Activated naive CD4-positive, alpha-beta T cell treated with anti-CD3 and anti-CD28 coated beads, Interleukin-2, amount 10 ng/mL, durations not matched to agents 7 days and 5 days (primary cell): ENCODE measurements around the gene TCF12.
"Not testable (repeated sequence)": the region's sequence is repeated elsewhere in the genome, so short reads cannot be mapped to it uniquely, and the experiment has no call there.

Source experiments
- CTCF ChIA-PET: fragments of 350-600 bp; sonication (Branson Sonifier 250); formaldehyde crosslinking; loops from one replicate; lab custom pipeline; 2021; ENCODE audit warnings: antibody characterized with exemption; lab: Charles Lee
- DNase-seq: peaks from one replicate; pipeline ENCODE4 v3.0.0-alpha.2; 2020
- H3K27ac Mint-ChIP-seq: one replicate; pipeline ENCODE4 v1.8.0; 2021; ENCODE audit warnings: mild to moderate bottlenecking, moderate library complexity, mixed read lengths
- H3K27me3 Mint-ChIP-seq: one replicate; pipeline ENCODE4 v1.8.0; 2021; ENCODE audit warnings: mild to moderate bottlenecking, mixed read lengths
- H3K36me3 Mint-ChIP-seq: one replicate; pipeline ENCODE4 v1.8.0; 2021; ENCODE audit warnings: mixed read lengths
- H3K4me1 Mint-ChIP-seq: one replicate; pipeline ENCODE4 v1.8.0; 2021; ENCODE audit warnings: mixed read lengths
- H3K4me3 Mint-ChIP-seq: one replicate; pipeline ENCODE4 v1.8.0; 2021; ENCODE audit warnings: mild to moderate bottlenecking, moderate library complexity, mixed read lengths
- H3K9me3 Mint-ChIP-seq: one replicate; pipeline ENCODE4 v1.8.0; 2021; ENCODE audit warnings: mixed read lengths

Gene TCF12

DNA sequence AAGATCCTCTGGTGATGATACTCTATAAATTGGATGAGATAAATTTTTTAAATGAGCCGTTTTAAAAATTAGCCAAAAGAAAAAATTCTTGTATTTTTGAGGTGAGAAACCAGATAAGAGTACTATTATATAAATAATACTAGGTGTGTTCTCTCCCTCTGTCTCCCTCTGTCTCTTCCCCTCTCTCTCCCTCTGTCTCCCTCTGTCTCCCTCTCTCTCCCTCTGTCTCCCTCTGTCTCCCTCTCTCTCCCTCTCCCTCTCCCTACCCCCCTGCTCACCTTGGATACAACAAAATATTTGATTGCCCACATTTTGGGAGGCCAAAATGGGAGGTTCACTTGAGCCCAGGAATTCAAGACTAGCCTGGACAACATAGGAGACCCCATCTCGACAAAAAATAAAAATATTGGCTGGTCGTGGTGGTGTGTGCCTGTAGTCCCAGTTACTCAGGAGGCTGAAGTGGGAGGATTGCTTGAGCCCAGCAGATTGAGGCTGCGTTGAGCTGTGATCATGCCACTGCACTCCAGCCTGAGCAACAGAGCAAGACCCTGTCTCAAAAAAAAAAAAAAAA, 168.5 kb downstream of the TCF12 start:
- Mint-ChIP-seq H3K4me3 (no peak overlapping the region), H3K27me3 (no peaks in the 10 kb centered on the region), H3K27ac (no peak overlapping the region), H3K9me3 (no peaks in the 10 kb centered on the region), H3K4me1 (peaks cover 2% of the 10 kb centered on the region), H3K36me3 (no peaks in the 10 kb centered on the region)
- CTCF ChIA-PET: no interaction called here
- DNase-seq: no peak

DNA sequence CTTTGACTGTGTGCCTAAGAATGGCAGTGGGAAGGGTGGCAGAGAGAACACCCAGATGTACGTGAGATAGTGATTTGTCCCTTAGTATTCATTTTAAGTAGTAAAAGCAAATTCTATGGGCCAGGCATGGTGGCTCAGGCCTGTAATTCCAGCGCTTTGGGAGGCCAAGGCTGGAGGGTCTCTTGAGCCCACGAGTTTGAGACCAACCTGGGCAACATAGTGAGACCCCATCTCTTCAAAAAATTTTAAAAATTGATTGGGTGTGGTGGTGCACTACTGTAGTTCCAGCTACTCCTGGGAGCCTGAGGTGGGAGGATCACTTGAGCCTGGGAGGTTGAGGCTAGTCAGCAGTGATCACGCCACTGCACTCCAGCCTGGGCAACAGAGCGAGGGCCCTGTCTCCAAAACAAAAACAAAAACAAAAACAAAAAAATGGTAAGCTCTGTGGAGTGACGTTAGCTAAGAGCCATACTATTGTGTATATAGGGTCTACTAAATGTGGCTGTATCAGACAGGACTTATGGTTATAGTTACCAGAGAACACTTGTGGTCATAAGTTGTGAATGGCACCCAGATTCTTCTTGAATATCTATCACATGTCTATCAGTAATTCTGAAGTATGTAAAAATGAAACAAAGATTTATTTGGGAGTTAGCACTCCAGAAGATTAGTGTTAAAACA, 171.5 kb downstream of the TCF12 start:
- Mint-ChIP-seq H3K36me3 (peaks cover 13% of the 10 kb centered on the region), H3K27ac (no peak overlapping the region), H3K4me1 (peaks cover 9% of the 10 kb centered on the region), H3K27me3 (no peaks in the 10 kb centered on the region), H3K4me3 (no peak overlapping the region), H3K9me3 (no peaks in the 10 kb centered on the region)
- no peak for DNase-seq
- CTCF ChIA-PET: no interaction called here

GRCh38 chr15:57090496-57090859, 172.0 kb downstream of the TCF12 start:
- DNase-seq: no peak
- CTCF ChIA-PET: no interaction called here
- Mint-ChIP-seq H3K9me3 (no peaks in the 10 kb centered on the region), H3K4me3 (no peak overlapping the region), H3K4me1 (peaks cover 9% of the 10 kb centered on the region), H3K36me3 (peaks cover 15% of the 10 kb centered on the region), H3K27me3 (no peaks in the 10 kb centered on the region), H3K27ac (no peak overlapping the region)

DNA sequence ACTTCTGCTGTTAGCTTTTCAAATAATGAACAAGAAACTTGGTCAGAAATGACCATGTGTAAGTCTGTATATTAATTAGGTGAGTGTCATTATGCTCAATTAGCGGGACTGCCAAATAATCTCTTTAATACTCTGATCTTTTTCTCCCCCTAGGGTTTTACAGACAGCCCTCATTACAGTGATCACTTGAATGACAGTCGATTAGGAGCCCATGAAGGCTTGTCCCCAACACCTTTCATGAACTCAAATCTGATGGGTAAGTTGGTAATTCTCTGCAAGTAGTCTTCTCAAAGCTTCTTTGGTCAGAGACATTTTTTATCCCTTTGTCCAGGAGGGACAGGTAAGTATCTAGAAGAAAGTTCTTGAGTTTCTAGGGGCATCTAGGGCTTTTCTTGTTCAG, 173.2 kb downstream of the TCF12 start:
- Mint-ChIP-seq H3K4me1 (peaks cover 9% of the 10 kb centered on the region), H3K4me3 (no peak overlapping the region), H3K27me3 (no peaks in the 10 kb centered on the region), H3K36me3 (peaks cover 18% of the 10 kb centered on the region), H3K9me3 (no peaks in the 10 kb centered on the region), H3K27ac (no peak overlapping the region)
- CTCF ChIA-PET: interaction anchor here (1.5 kb wide), 1 partner anchor 14 kb away, joined by 3 read pairs; no protein-coding TSS in a partner anchor
- DNase-seq: no peak

GRCh38 chr15:57092252-57092651, 173.8 kb downstream of the TCF12 start:
- Mint-ChIP-seq H3K27me3 (no peaks in the 10 kb centered on the region), H3K4me1 (peaks cover 9% of the 10 kb centered on the region), H3K36me3 (peaks cover 18% of the 10 kb centered on the region), H3K4me3 (no peak overlapping the region), H3K27ac (no peak overlapping the region), H3K9me3 (no peaks in the 10 kb centered on the region)
- CTCF ChIA-PET: interaction anchor here (1.5 kb wide), 1 partner anchor 13 kb away, joined by 3 read pairs; no protein-coding TSS in a partner anchor
- no peak for DNase-seq

DNA sequence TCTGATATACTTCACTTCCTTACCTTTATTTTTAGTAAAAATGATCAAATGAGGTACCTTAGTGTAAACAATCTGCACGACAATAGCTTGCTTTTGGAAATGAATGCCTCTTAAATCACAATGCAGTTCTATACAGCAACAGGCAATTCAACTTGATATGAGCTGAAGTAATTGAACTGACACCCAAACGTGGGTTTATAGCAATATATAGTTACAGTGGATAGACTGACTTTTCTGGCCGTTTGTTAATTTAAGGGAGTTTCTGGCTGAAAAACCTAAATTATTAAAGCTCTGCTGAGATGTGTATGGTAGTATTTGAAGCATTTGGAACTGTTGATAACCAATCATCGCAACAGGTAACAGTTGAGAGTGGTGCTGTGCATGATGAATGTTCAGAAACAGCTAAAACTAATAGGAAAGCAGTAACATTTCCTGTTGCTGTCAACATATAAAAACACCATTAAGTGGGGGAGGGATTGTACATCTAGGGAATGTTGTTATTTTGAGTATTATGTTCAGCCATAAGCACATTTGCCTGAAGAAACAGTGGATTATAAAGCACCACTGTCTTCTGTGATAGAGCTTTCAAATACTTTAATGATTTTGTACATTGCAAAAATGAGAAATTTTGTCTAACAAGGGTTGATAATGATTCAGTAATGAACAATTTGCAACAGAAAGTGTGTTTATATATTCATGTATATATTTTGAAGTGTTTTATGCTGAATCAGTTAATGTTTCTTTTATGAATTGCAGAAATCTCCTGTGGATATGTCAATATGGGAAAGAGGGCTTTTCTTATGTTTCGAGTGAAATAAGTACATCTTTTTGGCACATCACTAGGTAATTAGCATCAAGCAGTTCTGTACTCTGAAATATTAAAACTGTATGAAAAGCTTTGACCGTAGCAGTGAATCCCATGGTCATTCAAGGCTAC, 176.1 kb downstream of the TCF12 start:
- Mint-ChIP-seq H3K9me3 (no peaks in the 10 kb centered on the region), H3K4me3 (no peak overlapping the region), H3K36me3 (peaks cover 23% of the 10 kb centered on the region), H3K27ac (no peak overlapping the region), H3K4me1 (peaks cover 9% of the 10 kb centered on the region), H3K27me3 (no peaks in the 10 kb centered on the region)
- CTCF ChIA-PET: no interaction called here
- DNase-seq: no peak

DNA sequence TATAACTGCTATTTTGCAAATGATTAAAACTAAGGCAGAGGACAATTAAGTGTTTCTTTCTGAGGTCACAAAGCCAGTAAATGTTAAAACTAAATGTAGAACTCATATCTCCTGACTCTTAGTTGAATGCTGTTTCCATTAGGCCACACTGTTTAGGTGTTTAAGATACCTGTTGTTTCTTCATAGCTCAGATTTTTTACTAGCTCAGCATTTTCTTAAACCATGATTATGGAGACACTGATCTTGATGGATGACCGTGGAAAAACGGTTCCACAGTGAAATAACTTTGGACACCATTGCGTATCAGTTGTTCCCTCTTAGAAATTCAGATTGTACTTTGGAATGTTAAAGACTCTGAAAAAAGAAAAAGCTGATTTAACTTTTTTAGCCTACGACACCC, 177.5 kb downstream of the TCF12 start:
- Mint-ChIP-seq H3K36me3 (peaks cover 23% of the 10 kb centered on the region), H3K9me3 (no peaks in the 10 kb centered on the region), H3K27me3 (no peaks in the 10 kb centered on the region), H3K4me3 (no peak overlapping the region), H3K4me1 (peaks cover 9% of the 10 kb centered on the region), H3K27ac (no peak overlapping the region)
- CTCF ChIA-PET: no interaction called here
- no peak for DNase-seq

GRCh38 chr15:57097246-57097645, 178.8 kb downstream of the TCF12 start:
- H3K4me1 Mint-ChIP-seq: peaks cover 4% of the 10 kb centered on the region
- CTCF ChIA-PET: no interaction called here
- H3K4me3 Mint-ChIP-seq: no peak overlapping the region
- no peaks in the 10 kb centered on the region for H3K27me3 Mint-ChIP-seq
- H3K9me3 Mint-ChIP-seq: no peaks in the 10 kb centered on the region
- no peak for DNase-seq
- no peak overlapping the region for H3K27ac Mint-ChIP-seq
- peaks cover 24% of the 10 kb centered on the region for H3K36me3 Mint-ChIP-seq

DNA sequence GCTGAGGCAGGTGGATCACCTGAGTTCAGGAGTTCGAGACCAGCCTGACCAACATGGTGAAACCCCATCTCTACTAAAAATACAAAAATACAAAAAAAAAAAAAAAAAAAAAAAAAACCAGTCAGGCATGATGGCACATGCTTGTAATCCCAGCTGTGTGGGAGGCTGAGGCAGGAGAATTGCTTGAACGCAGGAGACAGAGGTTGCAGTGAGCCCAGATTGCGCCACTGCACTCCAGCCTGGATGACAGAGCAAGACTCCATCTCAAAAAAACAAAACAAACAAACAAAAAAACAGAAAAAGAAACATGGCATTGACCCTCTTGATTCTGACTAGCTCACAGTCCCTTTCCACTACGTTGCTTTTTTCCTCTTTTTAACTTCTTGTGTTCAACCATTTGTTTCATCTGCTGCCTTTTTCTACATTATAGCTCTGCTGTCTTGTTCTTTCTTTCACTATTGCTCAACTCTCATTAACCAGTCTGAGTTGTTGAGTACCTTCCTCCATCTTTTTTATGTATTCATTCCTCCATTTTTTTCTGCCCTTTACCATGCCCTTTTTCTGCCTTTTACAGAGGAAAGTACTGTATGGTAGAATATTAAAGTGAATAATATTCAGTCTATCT, 179.6 kb downstream of the TCF12 start:
- H3K9me3 Mint-ChIP-seq, H3K27ac Mint-ChIP-seq, H3K4me3 Mint-ChIP-seq: not testable (repeated sequence)

GRCh38 chr15:57098896-57099295, 180.5 kb downstream of the TCF12 start:
- Mint-ChIP-seq H3K4me3 (no peak overlapping the region), H3K36me3 (peaks cover 18% of the 10 kb centered on the region), H3K4me1 (no peaks in the 10 kb centered on the region), H3K9me3 (no peaks in the 10 kb centered on the region), H3K27ac (no peak overlapping the region), H3K27me3 (no peaks in the 10 kb centered on the region)
- CTCF ChIA-PET: no interaction called here
- no peak for DNase-seq

More for the DNA sequence above, 179.6 kb downstream of the TCF12 start:
- H3K36me3 Mint-ChIP-seq: peaks cover 19% of the 10 kb centered on the region
- H3K27me3 Mint-ChIP-seq, DNase-seq, CTCF ChIA-PET, H3K4me1 Mint-ChIP-seq: not testable (repeated sequence)

- Mint-ChIP-seq H3K27me3 (no peaks in the 10 kb centered on the region), H3K27ac (no peak overlapping the region), H3K9me3 (no peaks in the 10 kb centered on the region), H3K36me3 (peaks cover 14% of the 10 kb centered on the region), H3K4me3 (no peak overlapping the region), H3K4me1 (no peaks in the 10 kb centered on the region)
- CTCF ChIA-PET: no interaction called here
- no peak for DNase-seq
These were observed 181.7 kb downstream of the TCF12 start for GRCh38 chr15:57100136-57100539.

DNA sequence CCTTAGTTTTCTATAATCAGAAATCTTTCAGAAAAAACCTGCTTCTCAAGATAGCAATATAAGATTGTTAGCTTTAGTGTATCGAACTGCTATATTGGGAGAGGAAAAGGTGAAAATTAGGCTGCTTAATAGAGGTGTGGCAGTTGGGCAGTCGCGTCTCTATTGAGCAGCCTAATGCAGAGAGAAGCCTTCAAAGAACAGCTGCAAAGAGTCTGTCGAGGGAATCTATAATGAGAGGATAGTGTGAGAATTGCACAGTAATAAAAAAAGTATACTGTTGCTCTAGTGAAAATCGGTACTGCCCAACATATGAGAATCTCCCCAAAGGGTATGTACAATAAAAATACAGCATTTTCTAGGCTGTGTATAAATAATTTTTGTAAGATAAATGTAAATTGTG, 184.4 kb downstream of the TCF12 start:
- peaks cover 2% of the 10 kb centered on the region for H3K9me3 Mint-ChIP-seq
- CTCF ChIA-PET: no interaction called here
- H3K36me3 Mint-ChIP-seq: peaks cover 11% of the 10 kb centered on the region
- no peaks in the 10 kb centered on the region for H3K4me1 Mint-ChIP-seq
- no peak overlapping the region for H3K4me3 Mint-ChIP-seq
- DNase-seq: no peak
- H3K27me3 Mint-ChIP-seq: no peaks in the 10 kb centered on the region
- no peak overlapping the region for H3K27ac Mint-ChIP-seq

GRCh38 chr15:57108296-57108695, 189.9 kb downstream of the TCF12 start:
- peaks cover 2% of the 10 kb centered on the region for H3K9me3 Mint-ChIP-seq
- no peaks in the 10 kb centered on the region for H3K4me1 Mint-ChIP-seq
- H3K4me3 Mint-ChIP-seq: no peak overlapping the region
- CTCF ChIA-PET: no interaction called here
- H3K27me3 Mint-ChIP-seq: no peaks in the 10 kb centered on the region
- no peak overlapping the region for H3K27ac Mint-ChIP-seq
- peaks cover 6% of the 10 kb centered on the region for H3K36me3 Mint-ChIP-seq
- DNase-seq: no peak

- CTCF ChIA-PET: no interaction called here
- Mint-ChIP-seq H3K36me3 (peaks cover 6% of the 10 kb centered on the region), H3K4me3 (no peak overlapping the region), H3K9me3 (peaks cover 2% of the 10 kb centered on the region), H3K27me3 (no peaks in the 10 kb centered on the region), H3K27ac (no peak overlapping the region), H3K4me1 (no peaks in the 10 kb centered on the region)
- no peak for DNase-seq
These were observed 190.6 kb downstream of the TCF12 start for GRCh38 chr15:57109005-57109404.
